ENCODE results near the gene TTC6.

The TTC6 gene

GRCh38 chr14:37586797-37587130, 8.7 kb upstream of the TTC6 start:
- DNase-seq = no peak

GRCh38 chr14:37587131-37587803, 8.2 kb upstream of the TTC6 start:
- DNase-seq = no peak

GRCh38 chr14:37587881-37588666, 7.4 kb upstream of the TTC6 start:
- DNase-seq = no peak

GRCh38 chr14:37588667-37588955, 6.8 kb upstream of the TTC6 start:
- no peak for DNase-seq

- DNase-seq = no peak
Observed at GRCh38 chr14:37588956-37589714, 6.3 kb upstream of the TTC6 start.

- no peak for DNase-seq
Observed at GRCh38 chr14:37589715-37590427, 5.6 kb upstream of the TTC6 start.

GRCh38 chr14:37590428-37591139, 4.8 kb upstream of the TTC6 start:
- no peak for DNase-seq

GRCh38 chr14:37591311-37591940, 4.0 kb upstream of the TTC6 start:
- no peak for DNase-seq

- no peak for DNase-seq
Observed at GRCh38 chr14:37591941-37592481, 3.4 kb upstream of the TTC6 start.

- DNase-seq = no peak
Observed at GRCh38 chr14:37592482-37593408, 2.7 kb upstream of the TTC6 start.

- DNase-seq = no peak
Observed at GRCh38 chr14:37593511-37594237, 1.8 kb upstream of the TTC6 start.

- DNase-seq = peak in 1 of 5 experiments; percentile 74
Observed at GRCh38 chr14:37594238-37594970, 1.0 kb upstream of the TTC6 start.

- peak in 3 of 5 experiments; percentile 21 to 70 (median 39) for DNase-seq
Observed at GRCh38 chr14:37595809-37596621, 586 bp downstream of the TTC6 start.

- DNase-seq = no peak
Observed at GRCh38 chr14:37596790-37597472, 1.5 kb downstream of the TTC6 start.

- DNase-seq = no peak
Observed at GRCh38 chr14:37597538-37597913, 2.1 kb downstream of the TTC6 start.

- no peak for DNase-seq
Observed at GRCh38 chr14:37597914-37598746, 2.7 kb downstream of the TTC6 start.

Data from T-helper 2 cell (primary cell).